Brain microvascular endothelial cell (primary cell): ENCODE results near the gene PIP4K2C.

Experiments
- DNase-seq: peaks from one replicate; pipeline ENCODE4 v3.0.0-alpha.2; 2020
- H3K27ac ChIP-seq: fragments of 250-450 bp; sonication (Bioruptor Pico); 2 replicates; pipeline ENCODE4 v1.5.1; 2020; ENCODE audit warnings: mild to moderate bottlenecking, moderate library complexity
- H3K27me3 ChIP-seq: fragments of 250-450 bp; sonication (Bioruptor Pico); replicated peaks from 2 replicates; pipeline ENCODE4 v1.5.1; 2020; ENCODE audit warnings: mild to moderate bottlenecking
- H3K36me3 ChIP-seq: fragments of 250-450 bp; sonication (Bioruptor Pico); replicated peaks from 2 replicates; pipeline ENCODE4 v1.5.1; 2020; ENCODE audit warnings: mild to moderate bottlenecking
- H3K4me3 ChIP-seq: 2 replicates; pipeline ENCODE4 v1.5.1; 2011; ENCODE audit warnings: low read depth, mild to moderate bottlenecking, control low read depth, low read length, moderate library complexity
- in situ Hi-C: cut with HindIII; loops from 2 replicates; pipeline ENCODE4 v1.10.0; 2017; ENCODE audit warnings: low sequenced_read_pairs, low pct_ligation_motif_present
- TF ChIP-seq, protein P1 (sequence below): IDR thresholded peaks from 2 replicates; pipeline ENCODE4 v1.5.1; 2011; ENCODE audit warnings: low read depth, mild to moderate bottlenecking, moderate library complexity, low read length, control low read depth, inconsistent platforms; ENCODE audit errors: missing control alignments

PIP4K2C gene

DNA sequence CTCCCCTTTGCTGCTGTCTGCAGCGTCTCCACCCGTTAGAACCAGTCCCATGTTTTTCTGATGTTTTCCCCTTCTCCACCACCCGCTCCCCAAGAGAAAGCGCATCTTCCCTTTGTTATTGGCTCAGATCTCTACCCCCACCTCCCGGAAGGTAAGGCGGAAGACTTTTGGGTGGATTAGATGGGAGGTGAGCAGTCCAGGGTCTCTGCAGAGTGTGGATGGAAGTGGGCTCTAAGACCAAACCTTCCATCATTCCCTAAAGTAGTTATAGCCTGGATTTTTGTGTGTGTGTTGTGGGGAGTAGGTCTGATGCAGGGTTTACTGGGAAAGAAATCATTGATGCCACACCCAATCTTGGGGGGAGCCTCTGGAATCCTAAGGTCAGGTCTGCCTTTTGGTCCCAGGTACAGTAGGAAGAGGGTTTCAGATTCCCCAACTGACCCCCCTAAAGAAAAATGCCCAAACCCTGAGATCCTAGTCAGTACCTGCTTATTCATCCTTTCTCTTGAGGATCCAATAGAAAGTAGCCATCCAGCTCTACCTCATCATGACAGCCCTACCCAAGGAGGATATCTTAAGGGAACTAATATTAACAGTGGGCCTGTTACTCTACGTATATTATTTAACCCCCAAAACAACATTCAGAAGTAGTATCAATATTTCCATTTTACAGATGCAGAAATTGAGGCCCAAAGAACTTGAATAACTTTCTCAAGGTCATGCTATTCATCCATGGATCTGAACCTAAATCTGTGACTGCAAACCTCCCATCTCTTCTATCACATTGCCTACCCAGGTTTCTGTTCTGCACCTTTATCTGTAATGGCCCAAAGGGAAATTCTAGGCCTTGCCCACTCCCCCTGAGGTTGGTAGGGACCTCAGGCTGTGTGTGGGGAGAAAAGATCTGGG lies 40.1 kb upstream of the PIP4K2C start:
- in situ Hi-C loops, result no loop called here
- no peaks in the 10 kb centered on the region for H3K36me3 ChIP-seq
- TF ChIP-seq, protein P1, sequence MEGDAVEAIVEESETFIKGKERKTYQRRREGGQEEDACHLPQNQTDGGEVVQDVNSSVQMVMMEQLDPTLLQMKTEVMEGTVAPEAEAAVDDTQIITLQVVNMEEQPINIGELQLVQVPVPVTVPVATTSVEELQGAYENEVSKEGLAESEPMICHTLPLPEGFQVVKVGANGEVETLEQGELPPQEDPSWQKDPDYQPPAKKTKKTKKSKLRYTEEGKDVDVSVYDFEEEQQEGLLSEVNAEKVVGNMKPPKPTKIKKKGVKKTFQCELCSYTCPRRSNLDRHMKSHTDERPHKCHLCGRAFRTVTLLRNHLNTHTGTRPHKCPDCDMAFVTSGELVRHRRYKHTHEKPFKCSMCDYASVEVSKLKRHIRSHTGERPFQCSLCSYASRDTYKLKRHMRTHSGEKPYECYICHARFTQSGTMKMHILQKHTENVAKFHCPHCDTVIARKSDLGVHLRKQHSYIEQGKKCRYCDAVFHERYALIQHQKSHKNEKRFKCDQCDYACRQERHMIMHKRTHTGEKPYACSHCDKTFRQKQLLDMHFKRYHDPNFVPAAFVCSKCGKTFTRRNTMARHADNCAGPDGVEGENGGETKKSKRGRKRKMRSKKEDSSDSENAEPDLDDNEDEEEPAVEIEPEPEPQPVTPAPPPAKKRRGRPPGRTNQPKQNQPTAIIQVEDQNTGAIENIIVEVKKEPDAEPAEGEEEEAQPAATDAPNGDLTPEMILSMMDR, result no peak
- H3K27me3 ChIP-seq, result peaks cover 9% of the 10 kb centered on the region
- H3K27ac ChIP-seq, result no peak overlapping the region
- DNase-seq, result no peak
- peak overlapping the region; percentile 59 for H3K4me3 ChIP-seq

- peaks cover 9% of the 10 kb centered on the region for H3K27me3 ChIP-seq
Measured at GRCh38 chr12:57551637-57552305, 39.2 kb upstream of the PIP4K2C start.

DNA sequence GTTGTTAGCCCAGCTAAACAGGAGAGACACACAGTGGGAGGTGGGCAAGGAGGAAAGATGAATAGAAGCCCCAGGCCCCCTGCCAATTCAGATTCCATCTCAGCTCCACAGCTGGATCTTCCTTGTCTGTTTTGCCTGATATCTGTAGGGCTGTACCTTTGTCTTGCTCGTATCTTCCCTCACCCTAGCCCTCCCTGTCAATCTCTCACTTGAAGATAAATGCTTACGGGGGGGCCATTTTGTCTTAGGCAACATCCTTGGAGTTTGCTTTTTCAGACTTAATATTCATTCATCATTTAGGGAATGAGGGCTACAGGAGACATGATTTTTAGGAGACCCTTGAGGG lies 38.7 kb upstream of the PIP4K2C start:
- TF ChIP-seq, protein P1, result no peak
- Histone ChIP-seq H3K27me3 (peaks cover 9% of the 10 kb centered on the region), H3K27ac (no peak overlapping the region), H3K36me3 (no peaks in the 10 kb centered on the region), H3K4me3 (no peak overlapping the region)
- DNase-seq, result no peak
- in situ Hi-C loops, result no loop called here

More at GRCh38 chr12:57551637-57552305, 39.2 kb upstream of the PIP4K2C start:
- no peak overlapping the region for H3K4me3 ChIP-seq
- DNase-seq, result no peak
- TF ChIP-seq, protein P1, result no peak
- H3K36me3 ChIP-seq, result no peaks in the 10 kb centered on the region
- in situ Hi-C loops, result no loop called here
- H3K27ac ChIP-seq, result no peak overlapping the region

GRCh38 chr12:57552835-57553313 lies 38.1 kb upstream of the PIP4K2C start:
- Histone ChIP-seq H3K27ac (no peak overlapping the region), H3K36me3 (no peaks in the 10 kb centered on the region), H3K27me3 (peaks cover 9% of the 10 kb centered on the region), H3K4me3 (no peak overlapping the region)
- in situ Hi-C loops, result no loop called here
- TF ChIP-seq, protein P1, result no peak
- DNase-seq, result peak; percentile 18

DNA sequence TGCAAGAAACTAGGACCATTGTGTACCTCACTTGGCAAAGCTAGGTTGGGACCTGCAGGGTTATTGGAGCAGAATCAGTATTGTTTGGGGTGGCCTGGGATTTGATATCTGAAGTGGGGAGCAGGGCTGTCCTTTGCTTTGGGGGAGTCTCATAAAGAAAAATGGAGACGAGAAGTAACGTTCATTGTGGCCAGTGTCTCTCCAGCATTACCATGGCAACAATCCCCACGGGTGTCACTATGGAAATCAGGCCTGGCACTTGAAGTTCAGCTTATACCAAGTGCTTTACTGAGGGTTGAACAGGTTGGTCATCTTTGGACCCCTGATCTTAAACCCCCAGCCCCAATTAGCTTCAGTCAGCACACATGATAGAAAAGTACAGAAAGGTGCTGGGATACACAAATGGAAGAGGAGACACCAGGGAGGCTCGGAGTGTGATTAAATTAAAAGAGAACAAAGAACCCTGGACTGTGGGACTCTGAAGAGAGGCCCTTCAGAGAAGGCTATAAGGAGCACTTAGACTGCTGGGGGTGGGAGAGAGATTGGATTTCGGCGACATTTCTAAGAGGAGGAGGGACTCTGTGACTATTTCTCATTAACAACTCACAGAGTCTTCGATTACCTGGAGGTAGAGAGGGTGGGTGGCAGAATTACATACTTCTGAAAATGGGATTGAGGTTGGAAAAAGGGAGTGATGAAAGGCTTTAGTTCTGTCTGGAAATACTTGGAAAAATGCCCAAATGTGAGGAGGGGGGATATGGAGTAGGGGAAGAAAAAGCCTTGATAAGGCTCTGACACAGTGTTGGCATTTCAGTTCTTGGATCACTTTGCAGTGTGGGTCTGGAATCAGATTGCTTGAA lies 37.4 kb upstream of the PIP4K2C start:
- Histone ChIP-seq H3K36me3 (no peaks in the 10 kb centered on the region), H3K27ac (no peak overlapping the region), H3K27me3 (peaks cover 9% of the 10 kb centered on the region), H3K4me3 (no peak overlapping the region)
- DNase-seq, result no peak
- TF ChIP-seq, protein P1, result no peak
- in situ Hi-C loops, result no loop called here
